K562 (cell line): ENCODE measurements around the gene RERE. TPM values are rescaled to one million over a fixed set of nuclear protein-coding genes. Genes with fewer than 3 reads are reported as not detected.

Experiments
- MCM2 ChIP-seq: fragments of 450-650 bp; IDR thresholded peaks from 2 replicates; pipeline ENCODE4 v1.6.1; 2017; ENCODE audit warnings: low read depth, mild to moderate bottlenecking
- SRF ChIP-seq, 2 experiments: fragments of 250-450, 450-650 bp in 1 of 2; sonication (Bioruptor Pico) in 1 of 2; sonication (generic) in 1 of 2; formaldehyde crosslinking; IDR thresholded peaks; 2 replicates each; pipeline versions ENCODE4 v1.5.0 to v1.5.1; 2020 to 2022; ENCODE audit warnings: mild to moderate bottlenecking in 1 of 2, missing genetic modification reagents in 1 of 2
- ZNF655 ChIP-seq: fragments of 250-450 bp; sonication (Bioruptor Pico); IDR thresholded peaks from 2 replicates; pipeline ENCODE4 v1.5.0; 2021
- polyA plus RNA-seq, 8 experiments: library from polyadenylated mRNA; depleted of rRNA in 4 of 8; stranded (reverse) in 5 of 8; unstranded in 3 of 8; fragments of >200 nt; fragmentation: Nextera tagmentation in 2 of 8; fragmentation: Illumina TruSeq in 1 of 8; extraction: Ambion mirVana in 2 of 8; extraction: Trizol in 1 of 8; gene quantifications; 2 replicates each; pipeline versions ENCODE4 v1.2.1 to v1.2.3, GENCODE V29; 2011 to 2014; ENCODE audit warnings: inconsistent platforms in 1 of 8, missing spikeins in 1 of 8
- total RNA-seq, 7 experiments: library from RNA; depleted of rRNA in 6 of 7; stranded (reverse); fragments of >200 nt in 6 of 7; fragmentation: Illumina TruSeq in 2 of 7; extraction: Trizol in 2 of 7; gene quantifications; 2 replicates each; pipeline versions ENCODE4 v1.2.1 to v1.2.3, GENCODE V29; 2011 to 2021; ENCODE audit warnings: low replicate concordance in 1 of 7
- TF ChIP-seq, protein P1 (sequence below), 2 experiments: fragments of 200-800 bp in 1 of 2; sonication (Bioruptor generic) in 1 of 2; sonication (generic) in 1 of 2; formaldehyde crosslinking in 1 of 2; IDR thresholded peaks in 1 of 2; conservative IDR thresholded peaks in 1 of 2; 2 replicates each; pipeline versions ENCODE4 v1.5.0 to v1.6.1; 2016 to 2020; ENCODE audit warnings: missing compliant biosample characterization in 1 of 2, missing genetic modification characterization in 1 of 2, missing genetic modification reagents in 1 of 2

Gene RERE
- total and polyA plus RNA-seq, 9 of the 15 experiments (the other 6 are each of a cell fraction or from before 2014, with no cell fraction given), result 3.0 to 51.5 (median 13.4) TPM

- no peak for TF ChIP-seq SRF (CRISPR knock-in tag; IDR thresholded peaks at IDR 0.05)
- TF ChIP-seq, protein P1, sequence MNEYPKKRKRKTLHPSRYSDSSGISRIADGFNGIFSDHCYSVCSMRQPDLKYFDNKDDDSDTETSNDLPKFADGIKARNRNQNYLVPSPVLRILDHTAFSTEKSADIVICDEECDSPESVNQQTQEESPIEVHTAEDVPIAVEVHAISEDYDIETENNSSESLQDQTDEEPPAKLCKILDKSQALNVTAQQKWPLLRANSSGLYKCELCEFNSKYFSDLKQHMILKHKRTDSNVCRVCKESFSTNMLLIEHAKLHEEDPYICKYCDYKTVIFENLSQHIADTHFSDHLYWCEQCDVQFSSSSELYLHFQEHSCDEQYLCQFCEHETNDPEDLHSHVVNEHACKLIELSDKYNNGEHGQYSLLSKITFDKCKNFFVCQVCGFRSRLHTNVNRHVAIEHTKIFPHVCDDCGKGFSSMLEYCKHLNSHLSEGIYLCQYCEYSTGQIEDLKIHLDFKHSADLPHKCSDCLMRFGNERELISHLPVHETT (CRISPR knock-in tag; conservative IDR thresholded peaks at IDR 0.05 in 1 of 2, IDR thresholded peaks at IDR 0.05 in 1 of 2), result peak in 1 of 2 experiments; percentile 90; a peak in 2 of 4 replicates
- TF ChIP-seq MCM2, result no peak
- TF ChIP-seq ZNF655 (CRISPR knock-in tag), result no peak
Observed at GRCh38 chr1:8817412-8818324, at the start of gene RERE (continued).
